A673 (cell line): ENCODE data around the gene E2F3. TPM values are rescaled to one million over a fixed set of nuclear protein-coding genes. Genes with fewer than 3 reads are reported as not detected.

ENCODE experiments used
- BruUV-seq: library from RNA; stranded (reverse); fragments of 400-500 nt; replicated peaks from 2 replicates; lab custom pipeline; 2021; lab: Mats Ljungman, UMichigan
- CTCF ChIA-PET: fragments of 300-600 bp; sonication (Branson Sonifier 250); formaldehyde crosslinking; loops from one replicate; lab custom pipeline; 2022; ENCODE audit warnings: antibody characterized with exemption; lab: Charles Lee
- POLR2A ChIA-PET: fragments of 300-600 bp; sonication (Branson Sonifier 250); formaldehyde crosslinking; loops from one replicate; lab custom pipeline; 2022; ENCODE audit warnings: antibody characterized with exemption; ENCODE audit not compliant: low non-redundant PET; lab: Charles Lee
- DNase-seq: peaks from one replicate; pipeline ENCODE4 v3.0.0-alpha.2; 2015; ENCODE audit warnings: low spot score
- H3K27ac ChIP-seq: fragments of 200-600 bp; sonication (generic); 2 replicates; pipeline ENCODE4 v1.5.1; 2016; ENCODE audit warnings: mixed run types, low read depth, mild to moderate bottlenecking, mixed read lengths, antibody characterized with exemption, low read length; ENCODE audit not compliant: poor library complexity, severe bottlenecking
- H3K27me3 ChIP-seq: fragments of 200-600 bp; sonication (generic); replicated peaks from 2 replicates; pipeline ENCODE4 v1.6.1; 2017; ENCODE audit warnings: mixed run types, low read depth, mild to moderate bottlenecking, mixed read lengths, antibody characterized with exemption, low read length; ENCODE audit not compliant: insufficient read depth, poor library complexity
- H3K36me3 ChIP-seq: fragments of 200-600 bp; sonication (generic); 2 replicates; pipeline ENCODE4 v1.6.1; 2016; ENCODE audit warnings: mixed run types, mild to moderate bottlenecking, mixed read lengths, antibody characterized with exemption, low read length; ENCODE audit not compliant: insufficient read depth, poor library complexity, severe bottlenecking
- H3K4me1 ChIP-seq: fragments of 200-600 bp; sonication (generic); 2 replicates; pipeline ENCODE4 v1.6.1; 2017; ENCODE audit warnings: mixed run types, mild to moderate bottlenecking, mixed read lengths, antibody characterized with exemption, low read length; ENCODE audit not compliant: insufficient read depth, poor library complexity, severe bottlenecking
- H3K4me3 ChIP-seq: fragments of 200-600 bp; sonication (generic); 2 replicates; pipeline ENCODE4 v1.5.1; 2016; ENCODE audit warnings: low read depth, mixed run types, mild to moderate bottlenecking, mixed read lengths, low read length; ENCODE audit not compliant: poor library complexity, severe bottlenecking
- H3K9me3 ChIP-seq: fragments of 200-600 bp; sonication (generic); 2 replicates; pipeline ENCODE4 v1.6.1; 2016; ENCODE audit warnings: mixed run types, low read depth, mild to moderate bottlenecking, mixed read lengths, antibody characterized with exemption, low read length; ENCODE audit not compliant: poor library complexity, severe bottlenecking
- CTCF ChIP-seq: fragments of 300-800, 200-600 bp; sonication (generic); conservative IDR thresholded peaks from 2 replicates; pipeline ENCODE4 v1.5.1; 2017; ENCODE audit warnings: low read depth, mild to moderate bottlenecking, antibody characterized with exemption, low read length, moderate library complexity, mixed read lengths
- EZH2 ChIP-seq: fragments of 200-600 bp; sonication (generic); IDR thresholded peaks from 2 replicates; pipeline ENCODE4 v1.6.1; 2017; ENCODE audit warnings: borderline replicate concordance, low read depth, mild to moderate bottlenecking, mixed read lengths, antibody characterized with exemption, low read length; ENCODE audit not compliant: poor library complexity, severe bottlenecking
- intact Hi-C: fragments of 100-400 bp; cut with micrococcal nuclease; formaldehyde crosslinking; loops from one replicate; pipeline ENCODE4 v1.10.0; 2022; ENCODE audit not compliant: unreplicated experiment
- total RNA-seq: library from RNA; stranded (reverse); gene quantifications from 2 replicates; pipeline ENCODE4 v1.2.3, GENCODE V29; 2021

E2F3 gene
- total RNA-seq, 1 experiment from 2014 or later, result 42.4 TPM

GRCh38 chr6:20439558-20439957, 37.9 kb downstream of the E2F3 start:
- intact Hi-C loops, result no loop called here
- Histone ChIP-seq H3K4me1 (peaks cover 8% of the 10 kb centered on the region), H3K9me3 (no peaks in the 10 kb centered on the region), H3K27ac (no peak overlapping the region), H3K27me3 (no peaks in the 10 kb centered on the region), H3K36me3 (peaks cover 13% of the 10 kb centered on the region), H3K4me3 (no peak overlapping the region)
- no peak for TF ChIP-seq EZH2
- no peak for TF ChIP-seq CTCF
- CTCF ChIA-PET, result no interaction called here
- POLR2A ChIA-PET, result no interaction called here
- BruUV-seq, result no TSS peak
- no peak for DNase-seq

- intact Hi-C loops, result no loop called here
- peaks cover 13% of the 10 kb centered on the region for H3K36me3 ChIP-seq
- peaks cover 8% of the 10 kb centered on the region for H3K4me1 ChIP-seq
- TF ChIP-seq CTCF (no peak), EZH2 (no peak)
- ChIA-PET CTCF (no interaction called here), POLR2A (no interaction called here)
- no peaks in the 10 kb centered on the region for H3K27me3 ChIP-seq
- no peak for DNase-seq
- H3K9me3 ChIP-seq, result no peaks in the 10 kb centered on the region
- no peak overlapping the region for H3K4me3 ChIP-seq
- BruUV-seq, result no TSS peak
- H3K27ac ChIP-seq, result no peak overlapping the region
Measured at GRCh38 chr6:20440296-20440695, 38.6 kb downstream of the E2F3 start.

GRCh38 chr6:20441236-20441635, 39.6 kb downstream of the E2F3 start:
- Histone ChIP-seq H3K27ac (no peak overlapping the region), H3K4me3 (no peak overlapping the region), H3K36me3 (peaks cover 13% of the 10 kb centered on the region), H3K9me3 (no peaks in the 10 kb centered on the region), H3K27me3 (no peaks in the 10 kb centered on the region), H3K4me1 (peaks cover 8% of the 10 kb centered on the region)
- ChIA-PET POLR2A (no interaction called here), CTCF (no interaction called here)
- TF ChIP-seq CTCF (no peak), EZH2 (no peak)
- no peak for DNase-seq
- intact Hi-C loops, result no loop called here
- BruUV-seq, result no TSS peak
